HPDE6-E6E7 (cell line): Measurements from ENCODE around the gene FZD7.

Experiments used
- DNase-seq: peaks from one replicate; pipeline ENCODE4 v3.0.0; 2011; ENCODE audit warnings: missing footprints; ENCODE audit errors: extremely low spot score

The FZD7 gene

DNA sequence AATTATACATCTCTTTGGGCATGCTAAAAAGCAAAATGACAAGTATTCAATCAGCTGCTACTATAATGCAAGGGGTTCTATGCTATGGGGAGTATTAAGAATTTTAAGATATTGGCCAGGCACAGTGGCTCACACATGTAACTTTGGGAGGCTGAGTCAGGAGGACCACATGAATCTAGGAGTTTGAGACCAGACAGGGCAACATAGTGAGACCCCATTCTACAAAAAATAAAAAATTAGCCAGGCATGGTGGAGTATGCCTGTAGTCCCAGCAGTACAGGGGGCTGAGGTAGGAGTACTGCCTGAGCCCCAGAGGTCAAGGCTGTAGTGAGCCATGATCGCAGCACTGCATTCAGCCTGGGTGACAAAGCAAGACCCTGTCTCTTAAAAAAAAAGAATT lies 33.9 kb downstream of the FZD7 start:
- DNase-seq, result no peak

DNA sequence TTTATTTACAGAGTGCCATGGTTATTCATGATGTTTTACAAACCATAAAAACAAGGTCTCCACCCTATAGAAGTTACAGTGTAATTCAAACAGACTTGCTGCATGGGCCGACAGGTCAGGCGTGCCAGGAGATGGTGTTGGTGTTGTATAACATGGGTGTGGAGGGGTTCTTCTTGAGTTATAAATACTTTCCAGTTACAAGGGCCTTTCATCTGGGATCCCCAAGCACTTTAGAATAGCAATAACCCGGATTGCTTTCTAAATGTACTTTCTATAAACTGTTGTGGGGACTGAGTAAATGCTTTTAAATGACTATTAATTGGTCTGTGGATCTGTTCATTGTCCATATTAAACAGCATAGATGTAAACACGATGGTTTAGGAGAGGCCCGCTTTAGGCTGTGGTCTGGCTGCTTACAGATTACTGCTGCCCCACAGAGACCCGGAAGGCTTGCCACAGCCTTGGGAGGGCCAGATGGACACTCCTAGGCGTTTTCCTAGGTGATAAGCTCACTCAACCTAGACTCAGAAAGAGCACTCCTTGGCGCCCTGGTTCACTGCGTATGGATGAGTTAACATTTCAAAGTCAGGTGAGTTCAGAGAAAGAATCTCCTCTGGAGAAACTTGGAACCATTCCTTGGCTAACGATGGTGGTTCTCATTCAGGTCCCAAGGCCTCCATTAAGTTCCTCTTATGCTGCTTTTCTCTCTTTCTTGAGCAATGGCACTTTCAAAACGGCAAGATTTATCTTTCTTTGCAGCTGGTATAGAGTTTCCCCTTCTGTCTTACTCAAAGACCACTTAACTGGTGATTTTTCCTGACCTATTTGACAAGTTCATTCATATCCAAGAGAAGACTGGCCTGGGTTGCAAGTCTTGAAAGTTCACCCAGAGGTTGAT lies 35.8 kb downstream of the FZD7 start:
- no peak for DNase-seq

DNA sequence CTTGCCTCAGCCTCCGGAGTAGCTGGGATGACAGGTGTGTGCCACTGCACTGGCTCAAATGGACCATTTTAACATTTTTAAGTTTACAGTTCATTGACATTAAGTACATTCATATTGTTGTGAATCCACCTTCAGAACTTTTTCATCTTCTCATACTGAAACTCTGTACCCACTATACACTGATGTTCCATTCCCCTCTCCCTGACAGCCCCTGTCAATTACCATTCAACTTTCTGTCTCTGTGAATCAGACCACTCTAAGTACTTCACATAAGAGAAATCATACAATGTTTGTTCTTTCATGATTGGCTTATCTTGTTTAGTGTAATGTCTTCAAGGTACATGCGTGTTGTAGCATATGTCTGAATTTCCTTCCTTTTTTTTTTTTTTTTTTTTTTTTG lies 37.5 kb downstream of the FZD7 start:
- no peak for DNase-seq

DNA sequence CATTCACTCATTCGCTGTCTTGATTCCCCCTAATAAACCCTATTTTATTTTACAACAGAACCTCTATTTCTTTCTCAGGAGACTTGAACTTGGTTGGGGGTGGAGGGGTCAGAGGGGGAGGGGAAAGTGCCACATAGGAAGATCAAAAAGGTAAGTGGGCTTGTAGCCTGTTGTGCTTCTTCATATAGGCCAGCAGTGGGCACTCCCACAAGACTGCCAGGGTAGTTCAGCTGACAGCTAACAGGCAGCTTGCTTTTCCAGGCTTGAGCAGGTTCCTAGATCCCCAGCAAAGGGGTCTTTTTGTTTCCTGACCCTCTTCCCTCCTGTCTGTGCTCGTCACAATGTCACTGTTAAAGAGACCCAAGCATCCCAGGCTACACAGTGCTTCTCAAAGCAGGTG lies 38.6 kb downstream of the FZD7 start:
- DNase-seq, result no peak

DNA sequence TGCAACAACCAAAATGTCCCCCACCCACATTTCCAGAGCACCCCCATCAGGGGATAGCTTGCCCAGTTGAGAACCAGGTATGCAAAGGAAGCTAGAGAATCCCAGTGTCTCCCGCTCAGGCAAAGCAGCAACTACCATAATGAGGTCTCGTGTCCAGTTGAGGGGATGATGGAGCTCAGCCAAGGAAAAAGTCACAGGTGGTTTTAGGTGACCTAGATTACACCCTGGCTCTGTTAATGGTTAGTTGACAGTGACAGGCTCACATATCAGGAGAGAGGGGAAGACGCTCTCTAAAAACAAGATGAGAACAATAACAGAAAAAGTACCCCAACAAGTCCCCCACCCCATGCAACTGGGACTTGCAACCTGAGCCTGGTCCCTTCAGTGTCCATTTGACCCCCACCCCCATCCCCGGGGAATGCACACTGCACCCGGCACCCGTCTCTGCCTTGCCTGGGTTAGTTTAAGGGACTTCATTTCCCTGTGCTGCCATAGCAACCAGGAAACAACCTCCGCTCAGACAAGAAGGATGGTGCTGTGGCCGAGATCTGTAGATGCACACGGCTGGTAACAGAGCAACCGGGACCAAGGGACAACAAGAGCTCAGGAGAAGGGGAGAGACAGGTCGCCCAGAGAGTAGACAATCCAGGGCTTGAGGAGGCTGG lies 39.2 kb downstream of the FZD7 start, which contains the start of gene KIAA2012:
Gene KIAA2012 (plus strand): TSS at position 519 of the 665 bp plus-strand sequence. CDS start 373 bp downstream, outside the sequence.
- no peak for DNase-seq

DNA sequence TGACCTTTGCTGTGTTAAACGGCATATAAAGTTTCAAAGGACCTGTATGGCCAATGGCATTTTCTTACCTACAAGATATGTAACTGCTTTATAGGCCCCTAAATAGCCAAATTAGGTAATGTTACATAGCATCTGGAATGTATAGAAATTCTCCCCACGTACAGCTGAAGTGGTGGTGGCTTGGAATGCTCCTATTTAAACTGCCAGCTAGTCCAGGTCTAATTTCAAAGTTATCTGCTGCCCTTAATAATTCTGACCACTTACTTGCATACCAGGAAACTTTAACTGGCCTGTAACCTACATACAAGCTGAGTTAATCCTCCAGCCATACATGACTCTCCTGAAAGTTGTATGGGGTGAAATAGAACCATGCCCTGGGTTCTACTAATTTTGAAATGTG lies 40.7 kb downstream of the FZD7 start:
- DNase-seq, result no peak

DNA sequence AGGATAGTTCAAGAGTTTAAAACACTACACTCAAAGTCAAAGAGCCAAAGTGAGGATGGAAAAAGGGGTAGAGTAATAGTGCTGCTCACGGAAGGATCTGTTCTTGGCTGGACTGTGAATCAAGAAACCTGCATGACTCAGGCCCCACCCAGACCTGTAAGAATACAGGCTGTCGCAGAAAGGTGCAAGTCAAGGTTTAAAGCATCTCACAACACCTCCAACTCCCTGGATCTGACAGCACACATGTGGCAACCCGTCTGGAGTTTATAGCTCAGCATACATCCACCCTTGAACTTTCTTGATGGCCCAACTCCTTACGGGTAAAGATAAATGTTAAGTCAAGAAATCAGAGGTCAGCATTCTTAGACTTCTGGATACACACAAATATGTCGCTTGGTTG lies 45.7 kb downstream of the FZD7 start:
- peak; percentile 10 for DNase-seq

DNA sequence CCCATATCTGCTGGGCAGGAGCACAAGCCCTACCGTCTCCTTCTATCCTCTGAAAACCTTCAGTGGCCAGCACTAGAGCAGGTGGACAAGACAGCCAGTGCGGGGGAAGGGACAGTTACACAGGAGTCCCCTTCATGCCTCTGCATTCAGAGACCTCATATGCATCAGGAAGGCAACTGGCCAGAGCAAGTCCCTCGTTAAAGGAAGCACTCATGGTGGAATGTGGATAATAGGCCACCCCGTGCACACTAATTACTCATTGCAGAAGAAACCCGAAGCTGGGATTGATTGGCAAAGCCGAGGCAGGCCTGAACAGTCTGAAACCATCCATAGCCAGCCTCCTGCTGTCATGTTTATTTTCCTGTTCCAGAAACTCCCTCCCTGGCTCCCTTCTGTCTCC lies 50.6 kb downstream of the FZD7 start:
- no peak for DNase-seq
